ENCODE results near the gene NAP1L1.

DNA sequence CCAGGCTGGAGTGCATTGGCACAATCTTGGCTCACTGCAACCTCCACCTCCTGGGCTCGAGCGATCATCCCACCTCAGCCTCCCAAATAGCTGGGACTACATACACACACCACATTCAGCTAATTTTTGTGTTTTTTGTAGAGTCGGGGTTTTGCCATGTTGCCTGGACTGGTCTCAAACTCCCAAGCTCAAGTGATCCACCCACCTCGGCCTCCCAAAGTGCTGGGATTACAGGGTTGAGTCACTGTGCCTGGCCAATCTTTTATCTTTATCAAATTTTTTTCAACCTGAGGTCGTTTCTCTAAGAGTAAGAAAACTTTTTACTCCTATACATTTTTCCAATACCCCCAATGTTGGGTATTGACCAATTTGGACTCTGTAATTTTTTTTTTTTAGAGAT is 40.0 kb upstream of the NAP1L1 start:
- no peak for TF ChIP-seq CTCF (IDR thresholded peaks at IDR 0.05; ENCODE audit: borderline replicate concordance, extremely low read depth, low read length, poor library complexity, severe bottlenecking)
- TF ChIP-seq EZH2 (IDR thresholded peaks at IDR 0.05; ENCODE audit: borderline replicate concordance, low read depth, low read length, severe bottlenecking): no peak
